GM12878 (cell line): ENCODE results near the gene OR56A5. TPM values are rescaled to one million over a fixed set of nuclear protein-coding genes. Genes with fewer than 3 reads are reported as not detected.

Experiments
- ATAC-seq: fragments of 200-7000 bp; cut with Tn5 transposase; 3 replicates; pipeline ENCODE4 v1.9.1; 2020; ENCODE audit warnings: mild to moderate bottlenecking, moderate library complexity
- BruUV-seq: library from RNA; stranded (reverse); fragments of 400-500 nt; replicated peaks from 2 replicates; lab custom pipeline; 2021; lab: Mats Ljungman, UMichigan
- CTCF ChIA-PET: fragments of 300-600 bp; sonication (Branson Sonifier 250); formaldehyde crosslinking; extraction: SDS; loops from one replicate; lab custom pipeline; 2021; ENCODE audit warnings: inconsistent platforms; lab: Yijun Ruan, JAX
- POLR2A ChIA-PET: fragments of 350-600 bp; formaldehyde crosslinking; extraction: SDS; loops from one replicate; lab custom pipeline; 2021; ENCODE audit warnings: inconsistent platforms; lab: Charles Lee
- RAD21 ChIA-PET: fragments of 300-600 bp; sonication (Branson Sonifier 250); formaldehyde crosslinking; loops from one replicate; lab custom pipeline; 2023; ENCODE audit warnings: antibody characterized with exemption; ENCODE audit not compliant: unreplicated experiment; lab: Charles Lee
- SMC1A ChIA-PET: fragments of 300-600 bp; sonication (Branson Sonifier 250); formaldehyde crosslinking; loops from one replicate; lab custom pipeline; 2023; ENCODE audit not compliant: unreplicated experiment, uncharacterized antibody; lab: Charles Lee
- DNase-seq: peaks from one replicate; pipeline ENCODE4 v3.0.0-alpha.2; 2011; ENCODE audit warnings: low read depth, low spot score
- FAIRE-seq: peaks from 3 replicates; lab custom pipeline; 2011; peaks lifted over from hg19 to GRCh38; lab: Jason Lieb, UNC
- H2AFZ ChIP-seq: 2 replicates; pipeline ENCODE4 v1.6.0; 2011; ENCODE audit warnings: low read depth, low read length, control low read depth; ENCODE audit not compliant: control insufficient read depth
- H3K27ac ChIP-seq: 2 replicates; pipeline ENCODE4 v1.5.1; 2011; ENCODE audit warnings: control low read depth; ENCODE audit not compliant: control insufficient read depth, insufficient read depth
- H3K27me3 ChIP-seq, 2 experiments: replicated peaks in 1 of 2; 2 replicates each; pipeline versions ENCODE4 v1.6.0 to v1.6.1; 2011; ENCODE audit warnings: low read length in 1 of 2; ENCODE audit not compliant: control insufficient read depth in 2 of 2, insufficient read depth in 2 of 2
- H3K36me3 ChIP-seq, 2 experiments: 2 replicates each; pipeline ENCODE4 v1.5.1; 2011; ENCODE audit warnings: low read length in 1 of 2; ENCODE audit not compliant: control insufficient read depth in 2 of 2, insufficient read depth in 2 of 2
- H3K4me1 ChIP-seq: 2 replicates; pipeline ENCODE4 v1.6.1; 2011; ENCODE audit warnings: mild to moderate bottlenecking, low read length, moderate library complexity, mixed read lengths; ENCODE audit not compliant: control insufficient read depth, insufficient read depth
- H3K4me2 ChIP-seq: 2 replicates; pipeline ENCODE4 v1.6.0; 2011; ENCODE audit warnings: control low read depth; ENCODE audit not compliant: control insufficient read depth, insufficient read depth
- H3K4me3 ChIP-seq: fragments of 200-600 bp; sonication (generic); 2 replicates; pipeline ENCODE4 v1.5.1; 2016
- H3K79me2 ChIP-seq: 2 replicates; pipeline ENCODE4 v1.6.0; 2011; ENCODE audit warnings: low read length; ENCODE audit not compliant: control insufficient read depth, insufficient read depth
- H3K9ac ChIP-seq: 2 replicates; pipeline ENCODE4 v1.8.0; 2011; ENCODE audit warnings: low read length, control low read depth, mixed read lengths; ENCODE audit not compliant: control insufficient read depth, insufficient read depth
- H3K9me3 ChIP-seq: replicated peaks from 3 replicates; pipeline ENCODE4 v1.5.1; 2011; ENCODE audit warnings: mild to moderate bottlenecking, low read length; ENCODE audit not compliant: control insufficient read depth, insufficient read depth
- H4K20me1 ChIP-seq: 2 replicates; pipeline ENCODE4 v1.6.0; 2011; ENCODE audit not compliant: control insufficient read depth, insufficient read depth
- ASH2L ChIP-seq: fragments of 300-600, 200-600 bp; sonication (generic); IDR thresholded peaks from 2 replicates; pipeline ENCODE4 v1.6.1; 2017; ENCODE audit warnings: low read depth, mild to moderate bottlenecking, borderline replicate concordance
- ATF7 ChIP-seq: fragments of 450-650 bp; IDR thresholded peaks from 2 replicates; pipeline ENCODE4 v1.6.1; 2016; ENCODE audit warnings: low read depth, mild to moderate bottlenecking
- BACH1 ChIP-seq: fragments of 450-650 bp; IDR thresholded peaks from 2 replicates; pipeline ENCODE4 v1.6.1; 2017; ENCODE audit warnings: mild to moderate bottlenecking, borderline replicate concordance
- CHD1 ChIP-seq: IDR thresholded peaks from 2 replicates; pipeline ENCODE4 v1.6.1; 2012; ENCODE audit warnings: low read depth, low read length, improper control_type of control experiment
- E2F8 ChIP-seq: fragments of 450-650 bp; IDR thresholded peaks from 2 replicates; pipeline ENCODE4 v1.6.1; 2018; ENCODE audit warnings: mild to moderate bottlenecking, low read depth, moderate library complexity; ENCODE audit not compliant: partially characterized antibody
- IRF4 ChIP-seq: IDR thresholded peaks from 2 replicates; pipeline ENCODE4 v1.6.1; 2011; ENCODE audit warnings: low read depth, low read length
- JUNB ChIP-seq: IDR thresholded peaks from 2 replicates; pipeline ENCODE4 v1.6.1; 2016; ENCODE audit warnings: antibody characterized with exemption, mild to moderate bottlenecking
- MAX ChIP-seq: IDR thresholded peaks from 2 replicates; pipeline ENCODE4 v1.6.1; 2012; ENCODE audit warnings: low read depth, low read length, improper control_type of control experiment
- MTA2 ChIP-seq: fragments of 450-650 bp; IDR thresholded peaks from 2 replicates; pipeline ENCODE4 v1.6.1; 2016; ENCODE audit warnings: low read depth, mild to moderate bottlenecking, moderate library complexity
- NRF1 ChIP-seq: conservative IDR thresholded peaks from 2 replicates; pipeline ENCODE4 v1.6.1; 2011; ENCODE audit warnings: mild to moderate bottlenecking, low read depth, low read length, improper control_type of control experiment
- RB1 ChIP-seq: fragments of 450-650 bp; formaldehyde crosslinking; IDR thresholded peaks from 2 replicates; pipeline ENCODE4 v1.6.1; 2017; ENCODE audit warnings: mild to moderate bottlenecking, borderline replicate concordance
- STAT1 ChIP-seq: fragments of 450-650 bp; conservative IDR thresholded peaks from 2 replicates; pipeline ENCODE4 v1.6.1; 2014; ENCODE audit warnings: antibody characterized with exemption, mild to moderate bottlenecking
- TAF1 ChIP-seq: IDR thresholded peaks from 2 replicates; pipeline ENCODE4 v1.6.1; 2011; ENCODE audit warnings: mild to moderate bottlenecking, low read depth, low read length, borderline replicate concordance
- USF1 ChIP-seq: IDR thresholded peaks from 2 replicates; pipeline ENCODE4 v1.6.1; 2011; ENCODE audit warnings: borderline replicate concordance, low read depth, mild to moderate bottlenecking, moderate library complexity, mixed read lengths, low read length; ENCODE audit not compliant: insufficient read depth; ENCODE audit errors: extremely low read length
- YY1 ChIP-seq: IDR thresholded peaks from 2 replicates; pipeline ENCODE4 v1.6.1; 2011; ENCODE audit warnings: low read depth, mild to moderate bottlenecking, low read length
- ZNF217 ChIP-seq: fragments of 450-650 bp; IDR thresholded peaks from 2 replicates; pipeline ENCODE4 v1.6.1; 2017; ENCODE audit warnings: antibody characterized with exemption, mild to moderate bottlenecking
- ZNF687 ChIP-seq: fragments of 450-650 bp; IDR thresholded peaks from 2 replicates; pipeline ENCODE4 v1.6.1; 2017; ENCODE audit warnings: mild to moderate bottlenecking, moderate library complexity
- WGBS: methylation state at CpG from one replicate; pipeline ENCODE4 v1.1.6; 2016; ENCODE audit warnings: low lambda C conversion rate; ENCODE audit not compliant: insufficient replicate concordance, insufficient coverage; ENCODE audit errors: missing lambda C conversion rate; 5-methylcytosine and 5-hydroxymethylcytosine counted together
- in situ Hi-C: fragments of 300-500 bp; cut with MboI; formaldehyde crosslinking; loops from 9 replicates; pipeline ENCODE4 v1.14.3; 2018; ENCODE audit warnings: mixed read lengths
- intact Hi-C: fragments of 100-400 bp; cut with micrococcal nuclease; formaldehyde crosslinking; loops from one replicate; pipeline ENCODE4 v1.14.2; 2022; ENCODE audit not compliant: unreplicated experiment
- polyA plus RNA-seq, 11 experiments: library from polyadenylated mRNA; depleted of rRNA in 4 of 11; unstranded in 6 of 11; stranded (reverse) in 5 of 11; fragments of >200 nt; fragmentation: Nextera tagmentation in 4 of 11; fragmentation: Illumina TruSeq in 1 of 11; extraction: Ambion mirVana in 4 of 11; extraction: Trizol in 1 of 11; gene quantifications; 1 replicate in 1 of 11; 2 replicates in 10 of 11; pipeline versions ENCODE4 v1.2.1 to v1.2.3, GENCODE V29; 2011 to 2016; ENCODE audit warnings: inconsistent platforms in 2 of 11, missing spikeins in 2 of 11, low read depth in 1 of 11
- total RNA-seq, 4 experiments: library from RNA; depleted of rRNA in 3 of 4; stranded (reverse); fragments of >200 nt in 3 of 4; fragmentation: Illumina TruSeq in 1 of 4; extraction: Trizol in 1 of 4; gene quantifications; 2 replicates each; pipeline versions ENCODE4 v1.2.1 to v1.2.3, GENCODE V29; 2013 to 2021

OR56A5 gene
- total and polyA plus RNA-seq, 10 of the 15 experiments (the other 5 are each of a cell fraction or from before 2014, with no cell fraction given): not detected

GRCh38 chr11:5922749-5923426 lies 45.4 kb downstream of the OR56A5 start:
- DNase-seq: peak; percentile 48
- Histone ChIP-seq H2AFZ (peak overlapping the region; percentile 72), H4K20me1 (no peaks in the 10 kb centered on the region), H3K27ac (no peak overlapping the region; the same call in 1 of the 2 replicates), H3K4me1 (peaks cover 3% of the 10 kb centered on the region; the same call in 1 of the 2 replicates), H3K27me3 (no peaks in the 10 kb centered on the region), H3K9ac (no peak overlapping the region), H3K36me3 (no peaks in the 10 kb centered on the region), H3K4me2 (no peak overlapping the region), H3K9me3 (peaks cover 1% of the 10 kb centered on the region; the same call in 1 of the 3 replicates), H3K4me3 (no peak overlapping the region), H3K79me2 (no peaks in the 10 kb centered on the region)
- BruUV-seq: no TSS peak
- ChIA-PET POLR2A (no interaction called here), RAD21 (no interaction called here), CTCF (no interaction called here), SMC1A (no interaction called here)
- 0% methylated on average over 2 of the region's 2 CpGs for WGBS
- no peak for FAIRE-seq
- peak; percentile 96 for ATAC-seq
- in situ Hi-C loops: no loop called here
- intact Hi-C loops: no loop called here
- TF ChIP-seq IRF4 (no peak), TAF1 (no peak), BACH1 (peak; percentile 74; the same call in 1 of the 2 replicates), MTA2 (no peak), ZNF217 (no peak), NRF1 (no peak), YY1 (peak; percentile 32; the same call in 1 of the 2 replicates), ATF7 (peak; percentile 12; the same call in 1 of the 2 replicates), JUNB (peak; percentile 47), USF1 (peak; percentile 6), STAT1 (no peak), MAX (no peak), CHD1 (no peak), E2F8 (no peak), ZNF687 (peak; percentile 44; the same call in 1 of the 2 replicates), ASH2L (no peak), RB1 (no peak)
